GM12892 (cell line): ENCODE data around the gene SLIT3.

Experiments used
- POLR2A ChIP-seq: IDR thresholded peaks from 2 replicates; pipeline ENCODE4 v1.6.1; 2011; ENCODE audit warnings: low read depth, low read length, control low read depth
- POLR2AphosphoS5 ChIP-seq: IDR thresholded peaks from 2 replicates; pipeline ENCODE4 v1.6.1; 2011; ENCODE audit warnings: low read depth, low read length, control low read depth

DNA sequence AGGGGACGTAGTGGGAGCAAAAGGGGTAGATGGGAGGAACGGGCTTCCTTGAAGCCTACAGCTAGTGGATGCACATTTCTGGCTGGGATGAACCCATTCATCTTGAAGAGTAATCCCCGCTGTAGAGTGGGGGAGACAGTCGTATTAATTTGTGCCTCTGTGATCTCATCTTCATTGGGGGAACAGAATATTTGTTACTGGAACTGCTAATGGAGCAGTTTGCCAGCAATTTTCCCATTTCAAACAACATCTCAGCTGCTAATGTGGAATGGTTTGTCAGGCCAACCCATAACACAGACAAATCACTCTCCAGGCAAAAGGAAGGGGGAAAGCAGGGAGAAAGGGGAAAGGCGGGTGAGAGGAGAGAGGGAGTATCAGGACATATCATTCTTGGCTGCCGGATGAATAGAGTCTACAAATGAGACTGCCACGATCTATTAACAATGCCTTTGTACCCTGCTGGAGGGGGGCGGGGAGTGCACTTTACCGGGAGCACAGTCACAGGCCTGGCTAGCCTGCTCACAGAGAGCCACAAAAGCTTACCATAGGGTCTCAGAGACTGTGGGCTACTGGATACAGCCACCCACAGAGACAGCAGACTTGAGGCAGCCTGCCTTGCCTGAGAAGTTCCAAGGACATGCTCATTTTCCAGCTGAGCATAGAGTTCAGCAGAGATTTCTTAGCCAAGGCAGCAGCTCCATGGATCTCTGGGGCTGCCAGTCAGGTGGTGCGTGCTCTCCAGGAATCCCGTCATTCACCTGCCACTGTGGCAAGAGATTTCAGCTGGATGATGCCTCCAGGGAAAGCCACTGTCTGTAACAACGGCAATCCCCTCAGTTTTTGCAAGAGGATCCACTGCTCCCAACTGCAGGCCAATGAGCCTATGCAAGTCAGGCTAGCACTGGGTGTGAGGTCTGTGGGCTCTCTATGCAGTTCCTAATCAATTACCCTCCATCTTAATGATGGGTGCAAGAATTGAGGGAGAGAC, 504.1 kb downstream of the SLIT3 start:
- TF ChIP-seq POLR2A, result no peak
- no peak for TF ChIP-seq POLR2AphosphoS5
